NT2/D1 (cell line): Measurements from ENCODE around the gene DTD1.
A peak's percentile ranks its signal among the peaks of the same experiment; 100 is the strongest.

ENCODE experiments used
- DNase-seq: peaks from one replicate; pipeline ENCODE4 v3.0.0-alpha.2; 2011; ENCODE audit warnings: low read depth, low spot score
- H3K27me3 ChIP-seq: 2 replicates; pipeline ENCODE4 v1.6.0; 2011; ENCODE audit warnings: mild to moderate bottlenecking; ENCODE audit not compliant: insufficient read length, insufficient read depth
- H3K36me3 ChIP-seq: 2 replicates; pipeline ENCODE4 v1.6.1; 2011; ENCODE audit warnings: mild to moderate bottlenecking, low read length, mixed read lengths; ENCODE audit not compliant: insufficient read depth, insufficient read length
- H3K4me1 ChIP-seq: 2 replicates; pipeline ENCODE4 v1.5.1; 2011; ENCODE audit not compliant: insufficient read depth, insufficient read length
- H3K4me3 ChIP-seq: 2 replicates; pipeline ENCODE4 v1.5.1; 2011; ENCODE audit warnings: low read depth; ENCODE audit not compliant: insufficient read length
- H3K9ac ChIP-seq: 2 replicates; pipeline ENCODE4 v1.6.0; 2011; ENCODE audit warnings: low read depth; ENCODE audit not compliant: insufficient read length
- H3K9me3 ChIP-seq: 2 replicates; pipeline ENCODE4 v1.5.1; 2011; ENCODE audit warnings: mild to moderate bottlenecking, low read length; ENCODE audit not compliant: insufficient read depth
- SUZ12 ChIP-seq: IDR thresholded peaks from 2 replicates; pipeline ENCODE4 v1.6.1; 2011; ENCODE audit not compliant: insufficient read length, insufficient read depth; ENCODE audit errors: extremely low read depth
- YY1 ChIP-seq: IDR thresholded peaks from 2 replicates; pipeline ENCODE4 v1.6.1; 2011; ENCODE audit not compliant: insufficient read length, insufficient read depth
- ZNF274 ChIP-seq: IDR thresholded peaks from 2 replicates; pipeline ENCODE4 v1.6.1; 2011; ENCODE audit warnings: mild to moderate bottlenecking, low read depth, low read length

DTD1 gene

DNA sequence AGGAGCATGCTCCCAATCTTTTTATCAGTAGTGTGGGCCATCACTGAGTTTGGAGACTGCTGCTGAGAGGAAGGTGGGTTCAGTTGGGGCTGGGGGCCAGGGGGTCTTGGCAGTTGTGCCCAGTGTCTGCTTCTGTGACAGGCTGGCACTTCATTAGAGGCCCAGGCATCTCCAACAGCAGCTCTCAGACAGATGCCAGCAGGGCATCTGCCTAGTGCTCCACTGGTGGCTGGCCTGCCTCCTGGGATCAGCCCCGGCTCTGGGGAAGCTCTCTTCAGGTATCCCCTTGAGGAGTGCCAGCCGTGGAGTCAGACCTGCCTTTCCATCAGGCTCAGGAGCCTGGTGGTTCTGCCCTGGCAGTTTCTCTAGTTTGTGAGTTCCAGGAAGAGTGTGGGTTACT lies 77.3 kb downstream of the DTD1 start:
- DNase-seq, result no peak
- no peak overlapping the region for H3K4me3 ChIP-seq
- peaks cover 4% of the 10 kb centered on the region for H3K4me1 ChIP-seq
- no peaks in the 10 kb centered on the region for H3K9me3 ChIP-seq
- H3K9ac ChIP-seq, result no peak overlapping the region
- no peaks in the 10 kb centered on the region for H3K27me3 ChIP-seq
- H3K36me3 ChIP-seq, result no peaks in the 10 kb centered on the region
- TF ChIP-seq ZNF274 (no peak), YY1 (no peak), SUZ12 (no peak)

DNA sequence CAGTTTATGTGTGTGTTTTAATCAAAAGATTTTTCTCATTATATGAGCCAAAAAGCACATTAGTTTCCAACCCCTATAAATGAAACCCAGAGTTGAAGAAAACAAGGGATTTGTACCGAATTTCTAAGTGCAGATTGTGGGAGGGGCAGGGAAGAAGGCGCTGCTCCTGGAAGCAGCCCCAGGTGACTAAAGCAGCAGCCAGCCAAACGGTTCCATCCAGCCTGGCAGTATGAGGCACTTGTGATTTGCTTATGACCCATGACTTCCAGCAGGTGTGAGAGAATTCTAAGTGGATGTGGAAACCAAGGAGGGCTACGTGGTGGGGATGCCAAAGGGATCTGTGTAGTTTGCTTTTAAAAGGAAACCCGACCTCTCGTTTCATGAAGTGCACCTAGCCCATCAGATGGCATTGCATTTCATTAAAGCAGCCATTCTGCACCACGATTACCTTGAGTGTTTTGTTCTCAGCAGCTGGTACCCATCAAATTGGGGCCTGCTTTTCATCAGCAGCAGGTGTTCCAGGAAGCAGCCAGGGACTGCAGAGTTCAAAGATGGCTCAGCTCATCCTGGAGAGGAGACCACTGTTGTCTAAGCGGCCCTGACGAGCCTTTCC lies 79.1 kb downstream of the DTD1 start:
- no peaks in the 10 kb centered on the region for H3K36me3 ChIP-seq
- H3K9ac ChIP-seq, result no peak overlapping the region
- DNase-seq, result no peak
- TF ChIP-seq YY1 (no peak), ZNF274 (no peak), SUZ12 (no peak)
- no peak overlapping the region for H3K4me3 ChIP-seq
- peaks cover 4% of the 10 kb centered on the region for H3K4me1 ChIP-seq
- H3K27me3 ChIP-seq, result no peaks in the 10 kb centered on the region
- H3K9me3 ChIP-seq, result no peaks in the 10 kb centered on the region

DNA sequence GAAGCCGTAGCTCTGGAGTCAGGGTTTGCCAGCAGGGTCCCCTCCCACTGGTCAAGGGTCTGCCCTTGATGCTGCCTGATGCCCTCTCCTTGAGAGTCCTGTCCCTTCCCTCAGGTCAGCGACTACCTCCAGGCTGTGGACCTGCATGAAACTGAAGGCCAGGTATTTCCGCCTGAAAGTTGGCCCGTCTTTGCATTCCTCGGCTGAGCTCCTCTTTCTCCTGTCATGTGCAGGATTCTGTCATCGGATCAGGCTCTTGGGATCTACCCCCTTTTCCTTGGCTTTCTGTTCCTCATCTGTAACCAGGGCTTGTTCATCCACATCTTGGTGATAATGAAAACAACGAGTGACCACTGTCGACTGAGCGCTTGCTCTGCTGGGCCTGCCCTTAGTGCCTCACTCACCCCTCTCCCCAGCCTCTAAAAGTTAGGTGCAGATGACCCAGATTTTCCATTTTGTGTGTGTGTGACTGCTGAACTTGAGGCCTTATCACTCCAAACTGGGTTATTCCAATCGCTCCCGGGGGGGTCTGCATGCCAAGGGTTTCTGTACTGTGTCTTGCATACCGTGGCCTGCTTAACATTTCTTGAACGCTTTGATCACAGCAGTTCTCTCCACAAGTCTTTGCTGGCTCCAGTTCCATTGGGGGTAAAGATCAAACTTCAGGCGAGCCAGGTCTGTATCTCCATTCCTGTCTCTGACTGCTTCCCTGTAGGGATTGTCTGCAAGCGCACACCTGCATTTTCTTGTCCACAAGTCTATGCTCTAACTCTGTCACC lies 81.6 kb downstream of the DTD1 start:
- Histone ChIP-seq H3K9ac (no peak overlapping the region), H3K9me3 (no peaks in the 10 kb centered on the region), H3K4me3 (no peak overlapping the region), H3K27me3 (no peaks in the 10 kb centered on the region), H3K4me1 (peaks cover 4% of the 10 kb centered on the region), H3K36me3 (no peaks in the 10 kb centered on the region)
- TF ChIP-seq YY1 (no peak), SUZ12 (no peak), ZNF274 (no peak)
- DNase-seq, result peak; percentile 15

DNA sequence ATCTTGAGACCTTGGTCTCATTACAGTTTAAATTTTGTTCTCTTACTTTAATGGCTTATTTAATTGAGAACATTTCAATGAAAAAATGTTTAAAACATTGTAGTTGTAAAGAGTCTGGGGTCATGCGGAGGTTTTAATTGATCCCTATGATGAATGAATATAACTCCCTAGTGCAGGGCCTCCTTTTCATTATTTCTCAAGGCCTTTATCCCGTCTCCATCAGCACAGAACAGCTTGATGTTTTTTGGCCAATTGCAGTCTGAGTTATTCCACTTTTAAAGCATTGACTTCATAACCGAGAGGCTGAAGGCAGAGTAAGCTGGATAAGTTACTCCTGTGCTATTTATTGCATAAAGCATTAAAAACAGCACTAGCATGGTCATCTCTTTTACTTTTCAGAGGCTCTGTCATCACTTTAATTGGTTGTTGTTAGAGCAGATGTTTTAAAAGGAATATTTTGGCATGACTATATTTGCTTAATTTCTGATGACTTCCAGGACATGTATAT lies 83.4 kb downstream of the DTD1 start:
- no peak overlapping the region for H3K9ac ChIP-seq
- H3K27me3 ChIP-seq, result no peaks in the 10 kb centered on the region
- no peak overlapping the region for H3K4me3 ChIP-seq
- no peak for DNase-seq
- no peak for TF ChIP-seq SUZ12
- H3K4me1 ChIP-seq, result peaks cover 4% of the 10 kb centered on the region
- no peaks in the 10 kb centered on the region for H3K9me3 ChIP-seq
- no peaks in the 10 kb centered on the region for H3K36me3 ChIP-seq

DNA sequence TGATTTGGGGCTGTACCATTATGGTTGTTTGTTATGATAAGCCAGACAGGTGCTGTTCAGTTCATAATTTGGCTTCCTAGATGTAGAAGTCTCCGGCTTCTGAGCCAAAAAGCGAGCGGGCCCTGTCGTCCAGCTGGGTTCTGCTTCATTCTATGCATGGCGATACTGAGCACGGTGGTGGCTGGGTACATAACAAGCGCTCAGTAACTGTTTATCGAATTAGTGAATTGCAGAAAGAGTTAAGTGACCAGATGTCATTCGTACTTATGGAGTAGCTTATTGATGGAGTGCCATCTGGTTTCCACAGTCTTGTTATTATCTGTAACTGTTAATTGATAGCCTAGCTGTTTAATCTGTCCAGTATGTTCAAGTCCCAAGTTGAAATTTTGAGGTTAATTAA lies 85.0 kb downstream of the DTD1 start:
- Histone ChIP-seq H3K4me1 (peaks cover 4% of the 10 kb centered on the region), H3K36me3 (no peaks in the 10 kb centered on the region), H3K27me3 (no peaks in the 10 kb centered on the region), H3K9ac (no peak overlapping the region), H3K9me3 (no peaks in the 10 kb centered on the region), H3K4me3 (no peak overlapping the region)
- no peak for DNase-seq
- TF ChIP-seq ZNF274 (no peak), SUZ12 (no peak), YY1 (no peak)

DNA sequence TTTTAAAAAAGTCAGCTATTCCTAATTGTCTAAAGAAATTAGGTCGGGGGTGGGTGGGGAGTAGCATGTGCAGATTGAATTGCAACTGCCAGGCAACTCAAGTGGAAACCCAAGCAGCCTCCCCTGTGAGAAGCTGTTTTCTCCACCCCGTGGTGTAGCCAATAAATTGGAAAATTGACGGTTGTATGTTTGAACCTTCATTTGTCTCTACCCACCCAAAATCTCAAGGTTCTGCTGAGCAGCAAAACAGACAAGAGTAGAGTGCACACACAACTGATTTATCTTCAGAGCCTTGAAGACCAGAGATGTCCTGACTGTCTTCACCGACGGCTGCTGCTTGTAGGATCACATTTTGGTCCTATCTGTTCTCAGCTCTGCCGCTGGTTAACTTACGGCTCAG lies 88.5 kb downstream of the DTD1 start:
- H3K9me3 ChIP-seq, result no peaks in the 10 kb centered on the region
- no peaks in the 10 kb centered on the region for H3K4me1 ChIP-seq
- no peak for TF ChIP-seq YY1
- TF ChIP-seq SUZ12, result no peak
- TF ChIP-seq ZNF274, result no peak
- no peaks in the 10 kb centered on the region for H3K27me3 ChIP-seq
- DNase-seq, result no peak
- H3K9ac ChIP-seq, result no peak overlapping the region
- H3K4me3 ChIP-seq, result no peak overlapping the region
- no peaks in the 10 kb centered on the region for H3K36me3 ChIP-seq

DNA sequence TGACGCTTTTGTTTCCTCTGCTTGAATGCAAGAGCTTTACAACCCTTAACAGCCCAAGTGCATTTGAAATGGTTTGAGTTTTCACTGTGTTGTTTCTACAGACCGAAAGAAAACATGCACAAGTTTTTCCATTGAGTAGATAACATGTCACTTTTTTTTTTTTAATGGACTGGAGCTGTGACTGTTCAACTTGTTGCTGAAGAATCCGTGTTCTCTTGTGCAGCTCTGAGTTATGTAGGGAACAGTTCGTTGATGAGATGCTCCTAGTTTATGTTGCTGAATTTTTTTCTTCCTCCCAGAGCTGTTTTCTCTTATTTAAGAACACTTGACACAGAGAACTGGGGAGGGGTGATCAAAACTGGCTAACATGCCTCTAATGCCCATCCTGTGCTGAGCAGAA lies 89.3 kb downstream of the DTD1 start:
- Histone ChIP-seq H3K9me3 (no peaks in the 10 kb centered on the region), H3K27me3 (no peaks in the 10 kb centered on the region), H3K9ac (no peak overlapping the region), H3K4me1 (no peaks in the 10 kb centered on the region), H3K4me3 (no peak overlapping the region), H3K36me3 (no peaks in the 10 kb centered on the region)
- TF ChIP-seq YY1 (no peak), ZNF274 (no peak), SUZ12 (no peak)
- DNase-seq, result no peak
